ENCODE results near the gene CSKMT.

- TF ChIP-seq EZH2 (IDR thresholded peaks at IDR 0.05; ENCODE audit: low read length): no peak
- TF ChIP-seq, protein P1, sequence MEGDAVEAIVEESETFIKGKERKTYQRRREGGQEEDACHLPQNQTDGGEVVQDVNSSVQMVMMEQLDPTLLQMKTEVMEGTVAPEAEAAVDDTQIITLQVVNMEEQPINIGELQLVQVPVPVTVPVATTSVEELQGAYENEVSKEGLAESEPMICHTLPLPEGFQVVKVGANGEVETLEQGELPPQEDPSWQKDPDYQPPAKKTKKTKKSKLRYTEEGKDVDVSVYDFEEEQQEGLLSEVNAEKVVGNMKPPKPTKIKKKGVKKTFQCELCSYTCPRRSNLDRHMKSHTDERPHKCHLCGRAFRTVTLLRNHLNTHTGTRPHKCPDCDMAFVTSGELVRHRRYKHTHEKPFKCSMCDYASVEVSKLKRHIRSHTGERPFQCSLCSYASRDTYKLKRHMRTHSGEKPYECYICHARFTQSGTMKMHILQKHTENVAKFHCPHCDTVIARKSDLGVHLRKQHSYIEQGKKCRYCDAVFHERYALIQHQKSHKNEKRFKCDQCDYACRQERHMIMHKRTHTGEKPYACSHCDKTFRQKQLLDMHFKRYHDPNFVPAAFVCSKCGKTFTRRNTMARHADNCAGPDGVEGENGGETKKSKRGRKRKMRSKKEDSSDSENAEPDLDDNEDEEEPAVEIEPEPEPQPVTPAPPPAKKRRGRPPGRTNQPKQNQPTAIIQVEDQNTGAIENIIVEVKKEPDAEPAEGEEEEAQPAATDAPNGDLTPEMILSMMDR (optimal IDR thresholded peaks at IDR 0.05 in 1 of 3, IDR thresholded peaks at IDR 0.05 in 1 of 3, conservative IDR thresholded peaks at IDR 0.05 in 1 of 3; ENCODE audit: extremely low read depth in 1 of 3, insufficient read depth in 2 of 3, low read length in 3 of 3): no peak
Observed at GRCh38 chr11:62702246-62702645, 37.1 kb downstream of the CSKMT start.

Measured in keratinocyte (primary cell).